Smooth muscle cell (in vitro differentiated cells): ENCODE measurements around the gene ZBP1. TPM values are rescaled to one million over a fixed set of nuclear protein-coding genes. Genes with fewer than 3 reads are reported as not detected.
"Not testable (repeated sequence)": the region's sequence is repeated elsewhere in the genome, so short reads cannot be mapped to it uniquely, and the experiment has no call there.

Experiments used
- DNase-seq: peaks from one replicate; lab custom pipeline; 2025; ENCODE audit not compliant: unreplicated experiment; lab: John Stamatoyannopoulos, UW
- H2AFZ ChIP-seq: fragments of 200-600 bp; sonication (generic); 2 replicates; pipeline ENCODE4 v1.6.0; 2016; ENCODE audit warnings: antibody characterized with exemption, low read depth, mild to moderate bottlenecking
- H3F3A ChIP-seq: fragments of 200-600 bp; sonication (generic); 2 replicates; pipeline ENCODE4 v1.6.0; 2017; ENCODE audit warnings: antibody characterized with exemption, low read depth
- H3K27ac ChIP-seq: fragments of 200-600 bp; sonication (generic); 2 replicates; pipeline ENCODE4 v1.5.1; 2016; ENCODE audit warnings: low read depth, mild to moderate bottlenecking
- H3K27me3 ChIP-seq: fragments of 200-600 bp; sonication (generic); 2 replicates; pipeline ENCODE4 v1.6.1; 2016; ENCODE audit warnings: low read depth, mild to moderate bottlenecking
- H3K36me3 ChIP-seq: fragments of 200-600 bp; sonication (generic); 2 replicates; pipeline ENCODE4 v1.5.1; 2016; ENCODE audit warnings: low read depth
- H3K4me1 ChIP-seq: fragments of 200-600 bp; sonication (generic); 2 replicates; pipeline ENCODE4 v1.5.1; 2016; ENCODE audit warnings: low read depth
- H3K4me2 ChIP-seq: fragments of 200-600 bp; sonication (generic); 2 replicates; pipeline ENCODE4 v1.6.0; 2016; ENCODE audit warnings: mild to moderate bottlenecking
- H3K4me3 ChIP-seq: fragments of 200-600 bp; sonication (generic); 2 replicates; pipeline ENCODE4 v1.5.1; 2016; ENCODE audit warnings: mild to moderate bottlenecking
- H3K79me2 ChIP-seq: fragments of 200-600 bp; sonication (generic); 2 replicates; pipeline ENCODE4 v1.6.0; 2016; ENCODE audit warnings: low read depth, mild to moderate bottlenecking
- H3K9ac ChIP-seq: fragments of 200-600 bp; sonication (generic); 2 replicates; pipeline ENCODE4 v1.6.0; 2016; ENCODE audit warnings: low read depth
- H3K9me3 ChIP-seq: fragments of 200-600 bp; sonication (generic); replicated peaks from 2 replicates; pipeline ENCODE4 v1.5.1; 2016; ENCODE audit warnings: low read depth
- H4K20me1 ChIP-seq: fragments of 200-600 bp; sonication (generic); 2 replicates; pipeline ENCODE4 v1.6.0; 2016; ENCODE audit warnings: low read depth
- CTCF ChIP-seq: fragments of 200-600 bp; sonication (generic); IDR thresholded peaks from 2 replicates; pipeline ENCODE4 v1.5.1; 2017; ENCODE audit warnings: borderline replicate concordance, mild to moderate bottlenecking, antibody characterized with exemption; ENCODE audit not compliant: insufficient read depth, poor library complexity, severe bottlenecking
- WGBS: methylation state at CpG from one replicate; pipeline ENCODE4 v1.1.7; 2016; ENCODE audit warnings: low lambda C conversion rate; 5-methylcytosine and 5-hydroxymethylcytosine counted together
- polyA plus RNA-seq: library from polyadenylated mRNA; unstranded; fragments of >200 nt; fragmentation: Nextera tagmentation; extraction: Ambion mirVana; gene quantifications from 2 replicates; pipeline ENCODE4 v1.2.1, GENCODE V29; 2016
- total RNA-seq: library from RNA; depleted of rRNA; stranded (reverse); fragments of >200 nt; gene quantifications from 2 replicates; pipeline ENCODE4 v1.2.3, GENCODE V29; 2014

ZBP1 gene
- total and polyA plus RNA-seq, 2 experiments from 2014 or later, result not detected

DNA sequence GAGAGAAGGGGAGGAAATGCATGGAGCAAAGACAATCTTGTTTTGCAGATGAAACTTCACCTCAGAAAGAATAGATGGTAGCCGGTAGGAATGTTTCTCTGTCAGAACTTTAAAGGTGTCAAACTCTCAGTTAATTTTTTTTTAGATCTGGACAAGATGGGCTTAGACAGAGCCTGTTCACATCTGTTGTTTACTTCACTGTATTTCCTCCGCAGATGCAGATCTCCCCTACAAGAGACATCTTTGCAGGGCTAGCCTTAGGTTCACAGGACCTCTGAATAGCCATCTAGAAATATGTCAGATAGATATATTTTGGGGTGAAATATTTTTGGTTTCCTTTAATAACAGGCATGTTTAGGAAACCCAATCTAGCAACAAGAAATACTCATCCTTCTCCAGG, 12.1 kb upstream of the ZBP1 start:
- no peak overlapping the region for H2AFZ ChIP-seq
- no peak for TF ChIP-seq CTCF

DNA sequence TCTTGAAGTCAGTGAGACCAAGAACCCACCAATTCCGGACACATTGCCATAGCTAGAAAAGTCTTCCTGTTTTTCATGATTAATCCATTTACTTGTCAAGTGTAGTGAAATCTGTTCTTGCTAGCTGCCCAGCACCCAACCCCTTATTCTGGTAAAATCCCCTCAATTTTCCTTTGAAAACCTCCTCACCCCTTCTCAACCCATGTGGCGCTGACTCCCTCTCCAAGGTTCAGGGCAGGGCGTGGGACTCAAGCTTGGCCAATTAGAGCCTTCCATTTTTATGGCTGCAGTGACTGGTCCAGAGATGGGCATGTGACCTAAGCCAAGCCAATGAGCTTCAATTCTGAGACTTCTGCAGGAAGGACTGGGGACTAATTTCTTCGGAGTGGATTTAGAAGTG, 9.8 kb upstream of the ZBP1 start:
- Histone ChIP-seq H3K4me2 (no peak overlapping the region), H3K27me3 (peaks cover 4% of the 10 kb centered on the region), H3K4me3 (no peak overlapping the region), H2AFZ (no peak overlapping the region), H3K4me1 (no peaks in the 10 kb centered on the region), H3F3A (no peaks in the 10 kb centered on the region), H3K36me3 (no peaks in the 10 kb centered on the region), H3K9me3 (no peaks in the 10 kb centered on the region), H3K79me2 (no peaks in the 10 kb centered on the region), H4K20me1 (no peaks in the 10 kb centered on the region), H3K9ac (no peak overlapping the region), H3K27ac (no peak overlapping the region)
- DNase-seq, result no peak
- 69% methylated on average over 4 of the region's 4 CpGs for WGBS
- no peak for TF ChIP-seq CTCF

More for the DNA sequence above, 12.1 kb upstream of the ZBP1 start:
- no peak overlapping the region for H3K4me2 ChIP-seq
- H3K4me1 ChIP-seq, result no peaks in the 10 kb centered on the region
- no peaks in the 10 kb centered on the region for H3K36me3 ChIP-seq
- no peaks in the 10 kb centered on the region for H3K9me3 ChIP-seq
- H3F3A ChIP-seq, result no peaks in the 10 kb centered on the region
- DNase-seq, result no peak
- 89% methylated on average over 2 of the region's 2 CpGs for WGBS
- H3K4me3 ChIP-seq, result no peak overlapping the region
- H3K27me3 ChIP-seq, result peaks cover 4% of the 10 kb centered on the region
- H3K79me2 ChIP-seq, result no peaks in the 10 kb centered on the region
- H4K20me1 ChIP-seq, result no peaks in the 10 kb centered on the region
- no peak overlapping the region for H3K9ac ChIP-seq
- H3K27ac ChIP-seq, result no peak overlapping the region

- H3F3A ChIP-seq, H3K79me2 ChIP-seq, H3K27ac ChIP-seq, H4K20me1 ChIP-seq, H3K4me2 ChIP-seq, H2AFZ ChIP-seq, DNase-seq, H3K9me3 ChIP-seq, H3K9ac ChIP-seq, H3K27me3 ChIP-seq, H3K36me3 ChIP-seq, H3K4me3 ChIP-seq, H3K4me1 ChIP-seq: not testable (repeated sequence)
- 95% methylated on average over 9 of the region's 9 CpGs for WGBS
Measured at GRCh38 chr20:57629491-57629901, 9.3 kb upstream of the ZBP1 start.

GRCh38 chr20:57628962-57629308, 8.7 kb upstream of the ZBP1 start:
- not testable (repeated sequence) for DNase-seq, H4K20me1 ChIP-seq, H3K4me3 ChIP-seq, H3K4me1 ChIP-seq, H3K27me3 ChIP-seq, H3K9me3 ChIP-seq, H3K36me3 ChIP-seq, H3K79me2 ChIP-seq, H3K4me2 ChIP-seq, H3K9ac ChIP-seq, H3K27ac ChIP-seq, H2AFZ ChIP-seq, H3F3A ChIP-seq
- WGBS, result 96% methylated on average over 12 of the region's 12 CpGs
